ENCODE measurements around the gene MGLL. TPM values are rescaled to one million over a fixed set of nuclear protein-coding genes. Genes with fewer than 3 reads are reported as not detected.

MGLL gene
- total and polyA plus RNA-seq, 9 of the 15 experiments (the other 6 are each of a cell fraction or from before 2014, with no cell fraction given): 0.12 to 0.32 (median 0.18) TPM; not detected in 6

- ChIA-PET POLR2A (no interaction called here), CTCF (ENCODE audit: low intra/inter-chr PET ratio) (no interaction called here)
- no peaks in the 10 kb centered on the region for H3K36me3 ChIP-seq (ENCODE audit: control insufficient read depth, insufficient read depth, low read length)
- intact Hi-C loops (cut with micrococcal nuclease): no loop called here
- peaks cover 13 to 62% of the 10 kb centered on the region in 2 experiments; a peak in 4 of 5 replicates for H3K27me3 ChIP-seq (ENCODE audit: control insufficient read depth in 2 of 2, insufficient read depth in 2 of 2, low read length in 2 of 2)
- 16% methylated on average over 4 of the region's 14 CpGs for WGBS (ENCODE audit: insufficient coverage, low coverage, missing lambda C conversion rate)
- H4K20me1 ChIP-seq (replicated peaks; ENCODE audit: control insufficient read depth, insufficient read depth, low read length): no peaks in the 10 kb centered on the region
- peaks cover 2% of the 10 kb centered on the region for H3K9me1 ChIP-seq (ENCODE audit: control insufficient read depth, insufficient read depth, low read length)
- in situ Hi-C loops (cut with MboI): no loop called here
- no TSS peak for BruUV-seq (replicated peaks)
- ATAC-seq: no peak
- H3K79me2 ChIP-seq (ENCODE audit: control insufficient read depth, insufficient read depth, low read length): no peaks in the 10 kb centered on the region
- peaks cover 2 to 4% of the 10 kb centered on the region in 2 experiments; a peak in 4 of 5 replicates for H3K4me1 ChIP-seq (replicated peaks in 1 of 2; ENCODE audit: control insufficient read depth in 2 of 2, insufficient read depth in 2 of 2, low read length in 2 of 2)
- no peak overlapping the region for H3K4me3 ChIP-seq
- no peak for FAIRE-seq
- no peaks in the 10 kb centered on the region for H3K9me3 ChIP-seq (replicated peaks; ENCODE audit: control insufficient read depth, insufficient read depth, low read depth, low read length)
- no peak overlapping the region for H3K9ac ChIP-seq (ENCODE audit: insufficient read depth in 1 of 2, low read depth in 2 of 2, low read length in 2 of 2)
- TF ChIP-seq CREB3 (tag; conservative IDR thresholded peaks at IDR 0.05; ENCODE audit: low read depth) (no peak), CCAR2 (IDR thresholded peaks at IDR 0.05; ENCODE audit: low read depth, low read length) (no peak), CUX1 (CRISPR knock-in tag; IDR thresholded peaks at IDR 0.05) (no peak), ZNF277 (CRISPR knock-in tag; IDR thresholded peaks at IDR 0.05; ENCODE audit: borderline replicate concordance) (no peak), UBTF (IDR thresholded peaks at IDR 0.05; ENCODE audit: borderline replicate concordance in 1 of 2, low read depth in 2 of 2, low read length in 2 of 2) (no peak), ZFPM2 (CRISPR knock-in tag; IDR thresholded peaks at IDR 0.05) (no peak)
- H2AFZ ChIP-seq (ENCODE audit: low read depth, low read length): no peak overlapping the region
- H3K4me2 ChIP-seq (ENCODE audit: insufficient read depth, low read length): no peak overlapping the region; the same call in 1 of the 2 replicates
- DNase-seq (ENCODE audit: extremely low read depth in 1 of 4, low spot score in 3 of 4): no peak
- H3K27ac ChIP-seq (ENCODE audit: extremely low read depth, low read depth, low read length): no peak overlapping the region
These were observed 110.4 kb downstream of the MGLL start for GRCh38 chr3:127711896-127712295.
